PC-9 (cell line): ENCODE data around the gene TENM4. TPM values are rescaled to one million over a fixed set of nuclear protein-coding genes. Genes with fewer than 3 reads are reported as not detected.
"Not testable (repeated sequence)": the region's sequence is repeated elsewhere in the genome, so short reads cannot be mapped to it uniquely, and the experiment has no call there.

Experiments
- BruUV-seq: library from RNA; stranded (reverse); fragments of 400-500 nt; replicated peaks from 2 replicates; lab custom pipeline; 2021; lab: Mats Ljungman, UMichigan
- CTCF ChIA-PET: fragments of 300-600 bp; sonication (Branson Sonifier 250); formaldehyde crosslinking; loops from one replicate; lab custom pipeline; 2022; ENCODE audit warnings: antibody characterized with exemption; lab: Charles Lee
- POLR2A ChIA-PET: fragments of 300-600 bp; sonication (Branson Sonifier 250); formaldehyde crosslinking; loops from one replicate; lab custom pipeline; 2022; ENCODE audit warnings: antibody characterized with exemption; ENCODE audit not compliant: unreplicated experiment; lab: Charles Lee
- DNase-seq, 2 experiments: peaks; one replicate each; pipeline versions ENCODE4 v3.0.0 to v3.0.0-alpha.2; 2015 to 2022; ENCODE audit warnings: mixed read lengths in 1 of 2
- H2AFZ ChIP-seq: fragments of 200-600 bp; sonication (generic); 2 replicates; pipeline ENCODE4 v1.8.1; 2017; ENCODE audit warnings: antibody characterized with exemption
- H3F3A ChIP-seq: fragments of 200-600 bp; sonication (generic); 2 replicates; pipeline ENCODE4 v1.8.1; 2017; ENCODE audit warnings: antibody characterized with exemption, mild to moderate bottlenecking, low read depth; ENCODE audit not compliant: insufficient read depth
- H3K27ac ChIP-seq: fragments of 200-600 bp; sonication (generic); 2 replicates; pipeline ENCODE4 v1.6.1; 2016; ENCODE audit warnings: mixed run types
- H3K27me3 ChIP-seq: fragments of 200-600 bp; sonication (generic); 2 replicates; pipeline ENCODE4 v1.6.1; 2016; ENCODE audit warnings: low read depth, mixed run types; ENCODE audit not compliant: insufficient read depth
- H3K36me3 ChIP-seq: fragments of 200-600 bp; sonication (generic); 2 replicates; pipeline ENCODE4 v1.6.1; 2016; ENCODE audit warnings: low read depth, mixed run types
- H3K4me1 ChIP-seq: fragments of 200-600 bp; sonication (generic); replicated peaks from 2 replicates; pipeline ENCODE4 v1.6.1; 2016; ENCODE audit warnings: mixed run types; ENCODE audit not compliant: insufficient read depth
- H3K4me2 ChIP-seq: fragments of 200-600 bp; sonication (generic); 2 replicates; pipeline ENCODE4 v1.6.1; 2017; ENCODE audit warnings: mixed run types
- H3K4me3 ChIP-seq: fragments of 200-600 bp; sonication (generic); 2 replicates; pipeline ENCODE4 v1.6.1; 2016; ENCODE audit warnings: mixed run types
- H3K79me2 ChIP-seq: fragments of 200-600 bp; sonication (generic); 2 replicates; pipeline ENCODE4 v1.6.1; 2017; ENCODE audit warnings: low read depth, mixed run types
- H3K9me2 ChIP-seq: fragments of 200-600 bp; sonication (generic); 2 replicates; pipeline ENCODE4 v1.8.1; 2017; ENCODE audit warnings: mild to moderate bottlenecking; ENCODE audit not compliant: insufficient read depth
- H3K9me3 ChIP-seq: fragments of 200-600 bp; sonication (generic); 2 replicates; pipeline ENCODE4 v1.8.1; 2016; ENCODE audit warnings: low read depth; ENCODE audit not compliant: insufficient read depth
- H4K20me1 ChIP-seq: fragments of 200-600 bp; sonication (generic); 2 replicates; pipeline ENCODE4 v1.8.1; 2017; ENCODE audit not compliant: insufficient read depth
- CTCF ChIP-seq: fragments of 200-600 bp; sonication (generic); conservative IDR thresholded peaks from 2 replicates; pipeline ENCODE4 v1.6.1; 2017; ENCODE audit warnings: mixed run types, antibody characterized with exemption, mild to moderate bottlenecking, moderate library complexity
- EZH2 ChIP-seq: fragments of 200-600 bp; sonication (generic); IDR thresholded peaks from 2 replicates; pipeline ENCODE4 v1.8.0; 2017; ENCODE audit warnings: antibody characterized with exemption, low read depth
- intact Hi-C: fragments of 100-400 bp; cut with micrococcal nuclease; formaldehyde crosslinking; loops from one replicate; pipeline ENCODE4 v1.10.0; 2022; ENCODE audit not compliant: unreplicated experiment
- total RNA-seq: library from RNA; stranded (reverse); gene quantifications from 2 replicates; pipeline ENCODE4 v1.2.3, GENCODE V29; 2021

Gene TENM4
- total RNA-seq, 1 experiment from 2014 or later = not detected

GRCh38 chr11:78886616-78887015 is 554.2 kb downstream of the TENM4 start:
- Histone ChIP-seq H2AFZ (no peak overlapping the region), H3K9me3 (no peaks in the 10 kb centered on the region), H3K36me3 (no peaks in the 10 kb centered on the region), H3F3A (no peaks in the 10 kb centered on the region), H3K4me2 (no peak overlapping the region), H4K20me1 (no peaks in the 10 kb centered on the region), H3K79me2 (no peaks in the 10 kb centered on the region), H3K27me3 (peaks cover 68% of the 10 kb centered on the region), H3K27ac (no peak overlapping the region), H3K9me2 (no peaks in the 10 kb centered on the region), H3K4me3 (no peak overlapping the region), H3K4me1 (no peaks in the 10 kb centered on the region)
- intact Hi-C loops = no loop called here
- TF ChIP-seq EZH2 = no peak
- TF ChIP-seq CTCF = no peak
- ChIA-PET CTCF (no interaction called here), POLR2A (no interaction called here)
- DNase-seq = no peak
- BruUV-seq = no TSS peak

GRCh38 chr11:78884761-78885160 is 556.1 kb downstream of the TENM4 start:
- intact Hi-C loops = no loop called here
- TF ChIP-seq CTCF (no peak), EZH2 (no peak)
- no peak overlapping the region for H3K4me2 ChIP-seq
- ChIA-PET POLR2A (no interaction called here), CTCF (no interaction called here)
- H3K36me3 ChIP-seq = no peaks in the 10 kb centered on the region
- no peaks in the 10 kb centered on the region for H3K9me2 ChIP-seq
- DNase-seq = no peak
- no peak overlapping the region for H3K4me3 ChIP-seq
- no peaks in the 10 kb centered on the region for H3K9me3 ChIP-seq
- H2AFZ ChIP-seq = no peak overlapping the region
- no TSS peak for BruUV-seq
- no peaks in the 10 kb centered on the region for H3K79me2 ChIP-seq
- no peak overlapping the region for H3K27ac ChIP-seq
- H3K27me3 ChIP-seq = peaks cover 57% of the 10 kb centered on the region
- H4K20me1 ChIP-seq = no peaks in the 10 kb centered on the region
- H3F3A ChIP-seq = no peaks in the 10 kb centered on the region
- no peaks in the 10 kb centered on the region for H3K4me1 ChIP-seq

GRCh38 chr11:78883506-78883905 is 557.3 kb downstream of the TENM4 start:
- H3K27ac ChIP-seq = no peak overlapping the region
- DNase-seq = no peak
- intact Hi-C loops = no loop called here
- ChIA-PET POLR2A (no interaction called here), CTCF (no interaction called here)
- no peaks in the 10 kb centered on the region for H3K9me2 ChIP-seq
- H4K20me1 ChIP-seq = no peaks in the 10 kb centered on the region
- H3K36me3 ChIP-seq = no peaks in the 10 kb centered on the region
- H3F3A ChIP-seq = no peaks in the 10 kb centered on the region
- TF ChIP-seq CTCF (no peak), EZH2 (no peak)
- peaks cover 50% of the 10 kb centered on the region for H3K27me3 ChIP-seq
- H3K79me2 ChIP-seq = no peaks in the 10 kb centered on the region
- H2AFZ ChIP-seq = no peak overlapping the region
- no peak overlapping the region for H3K4me2 ChIP-seq
- H3K4me1 ChIP-seq = no peaks in the 10 kb centered on the region
- no peaks in the 10 kb centered on the region for H3K9me3 ChIP-seq
- no TSS peak for BruUV-seq
- H3K4me3 ChIP-seq = no peak overlapping the region

- DNase-seq, H3F3A ChIP-seq, H3K79me2 ChIP-seq, H3K36me3 ChIP-seq, H3K27ac ChIP-seq, CTCF ChIA-PET, intact Hi-C loops, H3K4me1 ChIP-seq, POLR2A ChIA-PET, H3K4me3 ChIP-seq, H2AFZ ChIP-seq, BruUV-seq, H3K4me2 ChIP-seq, H4K20me1 ChIP-seq, H3K9me3 ChIP-seq, H3K9me2 ChIP-seq: not testable (repeated sequence)
- H3K27me3 ChIP-seq = peaks cover 65% of the 10 kb centered on the region
Measured at GRCh38 chr11:78879094-78879980, 561.5 kb downstream of the TENM4 start.
